Measurements from ENCODE around the gene PRKAR1B. TPM values are rescaled to one million over a fixed set of nuclear protein-coding genes. Genes with fewer than 3 reads are reported as not detected.

PRKAR1B gene
- total and polyA plus RNA-seq, 7 donors = 1.4 to 4.6 (median 1.9) TPM

DNA sequence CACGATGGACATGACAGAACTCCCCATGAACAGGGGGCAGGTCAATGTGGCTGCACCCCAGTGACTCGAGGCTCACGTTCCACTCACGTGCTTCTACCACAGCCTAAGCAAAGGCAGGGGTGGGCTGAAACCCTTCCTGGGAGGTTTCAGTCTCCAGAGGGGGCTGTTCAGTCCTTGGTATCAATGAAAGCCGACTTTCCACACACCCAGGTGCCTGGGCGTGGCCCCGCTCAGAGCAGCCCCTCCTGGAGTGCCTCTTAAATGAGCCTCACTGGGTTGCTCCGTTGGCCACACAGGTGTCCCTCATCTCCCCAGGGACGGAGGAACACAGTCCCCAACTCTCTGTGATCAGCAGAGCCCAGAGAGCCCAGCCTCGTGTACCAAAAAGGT is 116.9 kb downstream of the PRKAR1B start:
- Histone ChIP-seq H3K36me3 (ENCODE audit: insufficient read depth in 1 of 2, low read depth in 1 of 2) (no peaks in the 10 kb centered on the region), H3K27ac (no peak overlapping the region), H3K9me3 (no peaks in the 10 kb centered on the region), H3K27me3 (ENCODE audit: insufficient read depth in 3 of 3, low read length in 2 of 3) (no peaks in the 10 kb centered on the region), H3K4me3 (no peak overlapping the region), H3K4me1 (no peaks in the 10 kb centered on the region)
- TF ChIP-seq, protein P1, sequence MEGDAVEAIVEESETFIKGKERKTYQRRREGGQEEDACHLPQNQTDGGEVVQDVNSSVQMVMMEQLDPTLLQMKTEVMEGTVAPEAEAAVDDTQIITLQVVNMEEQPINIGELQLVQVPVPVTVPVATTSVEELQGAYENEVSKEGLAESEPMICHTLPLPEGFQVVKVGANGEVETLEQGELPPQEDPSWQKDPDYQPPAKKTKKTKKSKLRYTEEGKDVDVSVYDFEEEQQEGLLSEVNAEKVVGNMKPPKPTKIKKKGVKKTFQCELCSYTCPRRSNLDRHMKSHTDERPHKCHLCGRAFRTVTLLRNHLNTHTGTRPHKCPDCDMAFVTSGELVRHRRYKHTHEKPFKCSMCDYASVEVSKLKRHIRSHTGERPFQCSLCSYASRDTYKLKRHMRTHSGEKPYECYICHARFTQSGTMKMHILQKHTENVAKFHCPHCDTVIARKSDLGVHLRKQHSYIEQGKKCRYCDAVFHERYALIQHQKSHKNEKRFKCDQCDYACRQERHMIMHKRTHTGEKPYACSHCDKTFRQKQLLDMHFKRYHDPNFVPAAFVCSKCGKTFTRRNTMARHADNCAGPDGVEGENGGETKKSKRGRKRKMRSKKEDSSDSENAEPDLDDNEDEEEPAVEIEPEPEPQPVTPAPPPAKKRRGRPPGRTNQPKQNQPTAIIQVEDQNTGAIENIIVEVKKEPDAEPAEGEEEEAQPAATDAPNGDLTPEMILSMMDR (IDR thresholded peaks at IDR 0.05) = no peak
- ATAC-seq (no peak), DNase-seq (no peak)
- intact Hi-C loops (cut with DNase I) = no loop called here
- 76 to 82% (median 82%) methylated on average over 10 of the region's 10 CpGs for WGBS, 3 donors

DNA sequence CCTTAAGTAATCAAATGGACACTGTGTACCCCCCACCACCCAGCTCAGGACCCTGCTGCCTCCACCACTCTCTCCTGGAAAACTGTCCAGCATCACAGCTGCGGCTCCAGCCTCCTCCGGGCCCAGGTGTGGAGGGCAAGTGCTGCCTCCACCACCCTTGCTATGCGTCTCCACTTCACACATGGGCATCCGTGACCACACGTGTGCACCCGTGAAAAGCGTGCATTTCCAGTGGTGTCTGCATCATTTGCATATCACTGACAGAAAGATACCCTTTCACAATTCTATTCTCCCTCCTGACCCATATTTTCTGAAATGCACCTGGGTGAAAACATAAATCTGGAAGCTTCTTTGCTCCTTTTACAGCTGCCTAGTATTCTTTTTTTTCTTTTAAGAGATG is 117.7 kb downstream of the PRKAR1B start:
- Histone ChIP-seq H3K4me1 (no peaks in the 10 kb centered on the region), H3K9me3 (no peaks in the 10 kb centered on the region), H3K4me3 (no peak overlapping the region), H3K27me3 (ENCODE audit: insufficient read depth in 3 of 3, low read length in 2 of 3) (no peaks in the 10 kb centered on the region), H3K36me3 (ENCODE audit: insufficient read depth in 1 of 2, low read depth in 1 of 2) (no peaks in the 10 kb centered on the region), H3K27ac (no peak overlapping the region)
- TF ChIP-seq, protein P1 (IDR thresholded peaks at IDR 0.05) = no peak
- intact Hi-C loops (cut with DNase I) = no loop called here
- ATAC-seq (no peak), DNase-seq (no peak)
- WGBS, 3 donors = 88 to 91% (median 89%) methylated on average over 7 of the region's 7 CpGs

DNA sequence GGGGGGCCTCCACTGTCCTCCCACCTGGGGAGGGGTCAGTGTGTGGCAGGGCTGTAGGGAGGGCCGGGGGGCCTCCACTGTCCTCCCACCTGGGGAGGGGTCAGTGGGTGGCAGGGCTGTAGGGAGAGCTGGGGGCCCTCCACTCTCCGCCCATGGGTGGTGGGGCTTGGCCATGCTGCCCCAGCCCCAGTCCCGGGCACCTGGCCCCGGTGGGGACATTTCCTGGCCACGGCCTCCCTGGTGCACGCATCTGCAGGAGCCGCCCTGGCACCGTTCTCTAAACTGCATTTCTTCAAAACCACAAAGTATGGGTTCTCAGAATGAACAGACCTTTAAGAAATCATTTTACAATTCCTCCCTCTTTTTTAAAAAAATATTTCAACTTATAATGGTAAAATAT is 118.1 kb downstream of the PRKAR1B start:
- peak in 1 of 2 donors; percentile 16 for DNase-seq
- intact Hi-C loops (cut with DNase I) = no loop called here
- Histone ChIP-seq H3K27me3 (ENCODE audit: insufficient read depth in 3 of 3, low read length in 2 of 3) (no peaks in the 10 kb centered on the region), H3K4me3 (no peak overlapping the region), H3K9me3 (no peaks in the 10 kb centered on the region), H3K36me3 (ENCODE audit: insufficient read depth in 1 of 2, low read depth in 1 of 2) (no peaks in the 10 kb centered on the region), H3K4me1 (peaks cover under 1% of the 10 kb centered on the region), H3K27ac (no peak overlapping the region)
- ATAC-seq = no peak
- WGBS, 3 donors = 78 to 84% (median 82%) methylated on average over 7 to 8 of the region's 8 CpGs
- TF ChIP-seq, protein P1 (IDR thresholded peaks at IDR 0.05) = no peak

DNA sequence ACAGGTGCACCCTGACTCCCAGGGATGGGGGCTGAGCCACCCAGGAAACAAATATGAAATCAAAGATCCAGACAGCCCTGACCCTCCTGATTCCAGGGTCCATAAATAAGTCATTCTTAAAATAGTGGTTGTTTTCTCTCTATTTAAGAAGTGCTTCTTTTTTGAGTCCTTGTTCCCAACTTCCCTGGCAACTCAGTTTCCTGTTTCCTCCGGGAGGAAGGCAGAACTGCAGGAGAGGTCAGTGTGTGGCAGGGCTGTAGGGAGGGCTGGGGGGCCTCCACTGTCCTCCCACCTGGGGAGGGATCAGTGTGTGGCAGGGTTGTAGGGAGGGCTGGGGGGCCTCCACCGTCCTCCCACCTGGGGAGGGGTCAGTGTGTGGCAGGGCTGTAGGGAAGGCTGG is 118.7 kb downstream of the PRKAR1B start:
- Histone ChIP-seq H3K27me3 (ENCODE audit: insufficient read depth in 3 of 3, low read length in 2 of 3) (no peaks in the 10 kb centered on the region), H3K4me3 (no peak overlapping the region), H3K9me3 (no peaks in the 10 kb centered on the region), H3K27ac (no peak overlapping the region), H3K4me1 (peaks cover 3% of the 10 kb centered on the region), H3K36me3 (ENCODE audit: insufficient read depth in 1 of 2, low read depth in 1 of 2) (no peaks in the 10 kb centered on the region)
- TF ChIP-seq, protein P1 (IDR thresholded peaks at IDR 0.05) = no peak
- DNase-seq = no peak
- ATAC-seq = no peak
- intact Hi-C loops (cut with DNase I) = no loop called here
- WGBS, 3 donors = 60 to 78% (median 75%) methylated on average over 1 to 2 of the region's 2 CpGs

DNA sequence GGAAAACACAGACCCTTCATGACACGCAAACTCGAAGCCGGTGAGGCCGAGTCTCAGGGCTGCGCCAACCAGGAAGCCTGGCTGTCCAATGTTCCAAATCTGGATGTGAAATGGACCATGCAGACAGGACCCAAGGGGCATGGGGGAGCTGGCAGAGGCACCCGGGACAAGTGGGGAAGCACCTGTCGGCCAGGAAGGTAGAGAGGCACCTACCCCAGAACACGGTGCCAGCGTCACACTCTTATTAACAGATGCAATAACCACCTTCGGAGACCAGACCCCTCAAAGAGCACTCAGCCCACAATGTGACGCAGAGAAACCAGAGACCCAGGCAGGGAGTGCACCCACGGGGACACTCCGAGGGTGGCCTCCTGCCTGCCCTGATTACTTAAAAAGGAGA is 119.1 kb downstream of the PRKAR1B start:
- WGBS, 3 donors = 69 to 77% (median 73%) methylated on average over 13 of the region's 13 CpGs
- TF ChIP-seq, protein P1 (IDR thresholded peaks at IDR 0.05) = no peak
- Histone ChIP-seq H3K4me3 (no peak overlapping the region), H3K27me3 (ENCODE audit: insufficient read depth in 3 of 3, low read length in 2 of 3) (no peaks in the 10 kb centered on the region), H3K27ac (no peak overlapping the region), H3K4me1 (peaks cover 3% of the 10 kb centered on the region), H3K9me3 (no peaks in the 10 kb centered on the region), H3K36me3 (ENCODE audit: insufficient read depth in 1 of 2, low read depth in 1 of 2) (no peaks in the 10 kb centered on the region)
- intact Hi-C loops (cut with DNase I) = no loop called here
- no peak for ATAC-seq
- no peak for DNase-seq

All from psoas muscle (tissue), 8 donors.